ENCODE results near the gene WDFY4. TPM values are rescaled to one million over a fixed set of nuclear protein-coding genes. Genes with fewer than 3 reads are reported as not detected.

The WDFY4 gene
- polyA plus RNA-seq, 1 of the 3 experiments (the other 2 are of a cell fraction), result not detected

GRCh38 chr10:48790457-48791044, 105.9 kb downstream of the WDFY4 start:
- no peak overlapping the region for H3K4me3 ChIP-seq (ENCODE audit: low read depth in 2 of 2, low read length in 1 of 2)
- no peaks in the 10 kb centered on the region for H3K9me2 ChIP-seq
- H3K27ac ChIP-seq (ENCODE audit: low read depth in 2 of 2, low read length in 1 of 2), result no peak overlapping the region
- TF ChIP-seq RFX5 (IDR thresholded peaks at IDR 0.05; ENCODE audit: low read length) (peak; percentile 51; the same call in 1 of the 2 replicates), SIN3A (IDR thresholded peaks at IDR 0.05; ENCODE audit: borderline replicate concordance, low read depth, low read length) (no peak)
- WGBS (ENCODE audit: low lambda C conversion rate), result 10% methylated on average over 4 of the region's 8 CpGs
- no peak overlapping the region for H3K4me2 ChIP-seq
- H3K36me3 ChIP-seq (replicated peaks in 1 of 2; ENCODE audit: control insufficient read depth in 1 of 2, insufficient read depth in 2 of 2, low read length in 1 of 2), result no peaks in the 10 kb centered on the region
- no peaks in the 10 kb centered on the region for H3K79me2 ChIP-seq (ENCODE audit: insufficient read depth)
- H3K9me3 ChIP-seq, result peaks cover 8% of the 10 kb centered on the region
- no peaks in the 10 kb centered on the region; a peak in 1 of 4 replicates for H3K4me1 ChIP-seq (ENCODE audit: control insufficient read depth in 1 of 2, insufficient read depth in 2 of 2, low read depth in 1 of 2, low read length in 1 of 2)
- ChIA-PET CTCF (interaction anchor here (1.0 to 1.3 kb wide), 2 partner anchors 34 to 41 kb away, joined by 3 read pairs; no protein-coding TSS in a partner anchor), POLR2A (no interaction called here)
- H4K20me1 ChIP-seq (ENCODE audit: insufficient read depth), result no peaks in the 10 kb centered on the region
- H3K9ac ChIP-seq, result no peak overlapping the region
- DNase-seq, result no peak
- no peaks in the 10 kb centered on the region for H3K27me3 ChIP-seq (ENCODE audit: insufficient read depth)
- no peaks in the 10 kb centered on the region for H3F3A ChIP-seq (replicated peaks; ENCODE audit: insufficient read depth)
- H2AFZ ChIP-seq (ENCODE audit: low read depth), result no peak overlapping the region

DNA sequence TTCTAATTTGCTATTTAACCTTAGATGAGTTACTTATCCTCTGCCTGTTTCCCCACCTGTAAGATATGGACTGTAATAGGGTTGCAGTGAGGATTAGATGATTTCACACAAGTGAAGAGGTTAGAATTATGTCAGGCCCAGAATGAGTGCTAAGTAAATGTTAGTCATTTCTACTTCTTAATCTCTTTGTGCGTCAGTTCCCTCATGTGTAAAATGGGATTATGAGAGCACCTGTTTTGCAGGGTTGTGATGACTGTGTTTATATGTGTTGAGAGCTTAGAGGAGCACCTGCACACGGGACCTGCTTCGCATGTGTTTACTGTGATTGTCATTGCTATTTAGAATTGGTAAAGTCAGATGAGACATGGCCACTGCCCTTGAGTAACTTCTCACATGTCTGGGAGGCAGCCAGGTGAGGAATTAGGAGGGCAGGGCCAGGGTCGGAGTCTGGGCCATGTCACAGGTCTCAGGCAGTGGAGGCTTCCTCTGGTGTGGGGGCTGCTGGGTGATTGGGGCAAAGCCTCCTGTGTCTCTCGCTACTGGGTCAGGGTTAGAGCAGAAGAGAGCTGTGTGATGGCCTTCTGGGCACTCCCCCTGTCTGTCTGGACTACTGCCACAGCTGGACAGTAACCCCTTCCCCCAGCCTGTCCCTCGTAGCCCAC, 106.7 kb downstream of the WDFY4 start:
- no peak overlapping the region for H2AFZ ChIP-seq (ENCODE audit: low read depth)
- no peak overlapping the region for H3K9ac ChIP-seq
- no peak overlapping the region for H3K4me3 ChIP-seq (ENCODE audit: low read depth in 2 of 2, low read length in 1 of 2)
- POLR2A ChIA-PET, result no interaction called here
- no peak for DNase-seq
- 25% methylated on average over 6 of the region's 6 CpGs for WGBS (ENCODE audit: low lambda C conversion rate)
- H3K4me2 ChIP-seq, result no peak overlapping the region
- no peaks in the 10 kb centered on the region for H3K36me3 ChIP-seq (replicated peaks in 1 of 2; ENCODE audit: control insufficient read depth in 1 of 2, insufficient read depth in 2 of 2, low read length in 1 of 2)
- no peaks in the 10 kb centered on the region for H3K9me2 ChIP-seq
- H3F3A ChIP-seq (replicated peaks; ENCODE audit: insufficient read depth), result no peaks in the 10 kb centered on the region
- CTCF ChIA-PET, result no interaction called here
- no peaks in the 10 kb centered on the region for H4K20me1 ChIP-seq (ENCODE audit: insufficient read depth)
- H3K27ac ChIP-seq (ENCODE audit: low read depth in 2 of 2, low read length in 1 of 2), result no peak overlapping the region
- H3K9me3 ChIP-seq, result no peaks in the 10 kb centered on the region
- no peaks in the 10 kb centered on the region for H3K27me3 ChIP-seq (ENCODE audit: insufficient read depth)
- H3K79me2 ChIP-seq (ENCODE audit: insufficient read depth), result no peaks in the 10 kb centered on the region
- no peaks in the 10 kb centered on the region; a peak in 1 of 4 replicates for H3K4me1 ChIP-seq (ENCODE audit: control insufficient read depth in 1 of 2, insufficient read depth in 2 of 2, low read depth in 1 of 2, low read length in 1 of 2)
- no peak for TF ChIP-seq YY1 (IDR thresholded peaks at IDR 0.05; ENCODE audit: low read depth)
- TF ChIP-seq ZBTB33 (IDR thresholded peaks at IDR 0.05; ENCODE audit: borderline replicate concordance, low read depth), result no peak
- no peak for TF ChIP-seq FOSL2 (IDR thresholded peaks at IDR 0.05; ENCODE audit: borderline replicate concordance, low read depth)
- TF ChIP-seq RAD21 (IDR thresholded peaks at IDR 0.05; ENCODE audit: low read length), result no peak
- no peak for TF ChIP-seq USF2 (IDR thresholded peaks at IDR 0.05; ENCODE audit: borderline replicate concordance, low read depth, low read length)
- TF ChIP-seq CHD2 (IDR thresholded peaks at IDR 0.05; ENCODE audit: low read length, partially characterized antibody), result no peak
- TF ChIP-seq REST (IDR thresholded peaks at IDR 0.05; ENCODE audit: low read depth, low read length), result no peak
- no peak for TF ChIP-seq TCF12 (IDR thresholded peaks at IDR 0.05)
- no peak for TF ChIP-seq SMC3 (IDR thresholded peaks at IDR 0.05; ENCODE audit: low read depth, low read length)
- TF ChIP-seq POLR2AphosphoS5 (IDR thresholded peaks at IDR 0.05; ENCODE audit: low read depth, low read length), result no peak
- TF ChIP-seq NFIC (IDR thresholded peaks at IDR 0.05; ENCODE audit: borderline replicate concordance), result no peak
- TF ChIP-seq, protein P1, sequence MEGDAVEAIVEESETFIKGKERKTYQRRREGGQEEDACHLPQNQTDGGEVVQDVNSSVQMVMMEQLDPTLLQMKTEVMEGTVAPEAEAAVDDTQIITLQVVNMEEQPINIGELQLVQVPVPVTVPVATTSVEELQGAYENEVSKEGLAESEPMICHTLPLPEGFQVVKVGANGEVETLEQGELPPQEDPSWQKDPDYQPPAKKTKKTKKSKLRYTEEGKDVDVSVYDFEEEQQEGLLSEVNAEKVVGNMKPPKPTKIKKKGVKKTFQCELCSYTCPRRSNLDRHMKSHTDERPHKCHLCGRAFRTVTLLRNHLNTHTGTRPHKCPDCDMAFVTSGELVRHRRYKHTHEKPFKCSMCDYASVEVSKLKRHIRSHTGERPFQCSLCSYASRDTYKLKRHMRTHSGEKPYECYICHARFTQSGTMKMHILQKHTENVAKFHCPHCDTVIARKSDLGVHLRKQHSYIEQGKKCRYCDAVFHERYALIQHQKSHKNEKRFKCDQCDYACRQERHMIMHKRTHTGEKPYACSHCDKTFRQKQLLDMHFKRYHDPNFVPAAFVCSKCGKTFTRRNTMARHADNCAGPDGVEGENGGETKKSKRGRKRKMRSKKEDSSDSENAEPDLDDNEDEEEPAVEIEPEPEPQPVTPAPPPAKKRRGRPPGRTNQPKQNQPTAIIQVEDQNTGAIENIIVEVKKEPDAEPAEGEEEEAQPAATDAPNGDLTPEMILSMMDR (IDR thresholded peaks at IDR 0.05), result no peak
- TF ChIP-seq TAF1 (IDR thresholded peaks at IDR 0.05; ENCODE audit: borderline replicate concordance, low read depth, low read length), result no peak
- no peak for TF ChIP-seq EP300 (IDR thresholded peaks at IDR 0.05; ENCODE audit: borderline replicate concordance in 1 of 2, low read depth in 1 of 2, low read length in 1 of 2)
